OCI-LY3 (cell line): ENCODE measurements around the gene CPOX.

Experiments used
- CTCF ChIP-seq: fragments of 200-600, 300-600 bp; sonication (generic); IDR thresholded peaks from 2 replicates; pipeline ENCODE4 v1.5.1; 2014; ENCODE audit warnings: antibody characterized with exemption, low read length, low read depth
- EZH2phosphoT487 ChIP-seq: fragments of 200-600 bp; shearing (Covaris generic); IDR thresholded peaks from 2 replicates; pipeline ENCODE4 v1.6.1; 2018; ENCODE audit warnings: antibody characterized with exemption, mixed run types, low read depth

DNA sequence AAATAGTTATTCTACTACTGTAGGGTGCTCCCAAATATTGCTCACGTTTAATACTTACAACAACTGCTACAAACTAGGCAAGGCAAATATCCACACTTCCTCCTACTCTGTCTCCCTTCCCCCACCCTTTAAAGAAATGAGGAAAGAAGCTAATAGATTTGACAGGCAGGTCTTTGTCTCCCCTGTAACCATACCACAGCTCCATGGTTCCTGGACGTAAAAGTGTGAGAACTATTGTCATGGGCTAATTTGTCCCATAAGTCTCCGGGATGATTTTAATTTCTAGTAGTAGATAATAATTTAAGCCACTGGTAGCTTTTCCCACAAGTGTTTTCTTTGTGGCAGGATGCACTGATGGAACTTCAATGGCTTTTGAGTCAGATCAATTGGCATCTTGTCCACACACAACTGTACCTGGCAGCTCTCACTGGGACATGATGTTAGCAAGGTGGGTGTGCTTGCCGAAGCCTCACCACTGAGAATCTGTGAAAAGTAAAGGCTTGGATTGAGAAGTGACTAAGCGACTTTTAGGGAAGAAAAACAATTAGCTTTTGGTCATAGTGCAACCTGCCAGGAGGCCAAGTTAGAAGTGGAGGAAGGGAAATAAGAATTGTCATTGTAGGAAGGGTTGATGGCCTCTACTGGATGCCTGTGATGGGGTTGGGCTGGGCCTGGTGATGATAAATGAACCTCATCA is 1.4 kb upstream of the CPOX start:
- TF ChIP-seq CTCF: no peak
- TF ChIP-seq EZH2phosphoT487: no peak
